ENCODE measurements around the gene OXNAD1. TPM values are rescaled to one million over a fixed set of nuclear protein-coding genes. Genes with fewer than 3 reads are reported as not detected.

The OXNAD1 gene
- total RNA-seq, 4 donors from 2014 or later: 8.0 to 17.2 (median 15.4) TPM

Other genes with a start within 250 kb of the OXNAD1 start
- gene GALNT15, start 90.5 kb upstream of the OXNAD1 start, total RNA-seq: 100 to 1,000 TPM in 1 of 4 donors, 10 to 100 TPM in 1, 1 to 10 TPM in 2; 4.6 to 117 (median 35.6) TPM
- 10 to 100 TPM in 2 of 4 donors, 1 to 10 TPM in 2; 2.8 to 21.9 (median 10.0) TPM for gene DPH3, start 269 bp upstream of the OXNAD1 start, total RNA-seq
- gene RFTN1, start 248.5 kb downstream of the OXNAD1 start, total RNA-seq: 10 to 100 TPM in 2 of 4 donors, 1 to 10 TPM in 2; 5.0 to 22.7 (median 12.4) TPM

Data from esophagus squamous epithelium (tissue), 4 donors.